GM21390 (cell line): ENCODE data around the gene RGMA.
"Not testable (repeated sequence)": the region's sequence is repeated elsewhere in the genome, so short reads cannot be mapped to it uniquely, and the experiment has no call there.

Experiments
- ATAC-seq: cut with Tn5 transposase; IDR thresholded peaks from one replicate; pipeline ENCODE4 v1.9.1; 2021; ENCODE audit not compliant: unreplicated experiment

Gene RGMA

GRCh38 chr15:93035953-93036810 lies 52.8 kb downstream of the RGMA start:
- ATAC-seq: no peak

DNA sequence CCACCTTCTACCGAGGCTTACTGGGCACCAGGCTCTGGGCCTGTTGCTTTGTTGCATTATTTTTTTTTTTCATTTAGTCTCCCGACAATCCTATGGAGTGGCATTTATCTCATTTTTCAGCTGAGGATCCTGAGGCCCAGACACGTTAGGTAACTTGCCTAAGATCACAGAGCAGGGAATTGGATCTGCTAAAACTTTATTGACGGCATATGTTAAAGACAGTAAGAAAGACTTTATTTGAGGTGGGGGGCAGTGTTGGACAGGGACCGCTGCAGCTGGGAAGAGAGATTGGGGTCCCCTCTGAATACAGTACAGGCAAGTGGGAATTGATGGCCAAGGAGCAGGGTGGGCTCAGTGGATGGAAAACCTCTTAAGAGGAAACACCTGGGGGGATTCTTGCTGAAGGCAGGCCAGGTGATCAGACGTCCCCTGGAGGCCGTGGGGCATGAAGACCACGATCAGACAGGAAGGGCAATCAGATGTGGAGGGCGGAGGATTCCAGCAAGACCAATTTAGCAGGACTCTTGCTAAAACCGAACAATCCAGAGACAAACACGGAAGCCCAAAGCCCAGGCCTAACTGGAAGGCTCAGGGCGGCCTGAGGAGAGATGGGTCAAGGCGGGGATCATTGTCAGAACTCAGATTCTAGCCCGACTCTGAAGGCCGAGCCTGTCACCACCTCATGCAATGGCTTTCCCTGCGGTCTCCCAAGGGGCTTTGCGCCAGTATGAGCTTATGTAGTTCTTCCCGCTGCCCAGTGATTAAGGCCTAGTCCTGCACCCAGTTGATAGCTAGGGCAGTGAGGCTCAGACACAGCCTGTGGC lies 53.7 kb downstream of the RGMA start:
- ATAC-seq: no peak

DNA sequence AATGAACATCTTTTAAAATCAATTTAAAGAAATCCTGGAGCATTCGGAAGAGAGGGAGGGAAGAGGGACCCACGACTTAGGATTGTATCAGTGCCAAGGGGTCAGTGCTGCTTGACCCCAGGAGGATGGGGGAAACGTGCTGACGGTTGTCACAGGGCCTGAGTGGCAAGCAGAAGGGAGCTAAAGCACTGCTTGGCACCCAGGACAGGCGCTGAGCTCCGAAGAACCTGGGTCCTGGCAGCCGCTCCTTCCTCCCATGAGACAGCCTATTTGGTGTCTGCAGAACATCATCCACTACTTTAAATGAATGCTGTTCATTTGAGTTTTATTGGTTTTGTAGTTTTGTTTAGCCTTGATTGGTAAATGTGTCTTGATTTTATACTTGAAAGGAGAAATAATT lies 54.5 kb downstream of the RGMA start:
- ATAC-seq: no peak

- ATAC-seq: no peak
Measured at GRCh38 chr15:93033434-93034045, 55.5 kb downstream of the RGMA start.

DNA sequence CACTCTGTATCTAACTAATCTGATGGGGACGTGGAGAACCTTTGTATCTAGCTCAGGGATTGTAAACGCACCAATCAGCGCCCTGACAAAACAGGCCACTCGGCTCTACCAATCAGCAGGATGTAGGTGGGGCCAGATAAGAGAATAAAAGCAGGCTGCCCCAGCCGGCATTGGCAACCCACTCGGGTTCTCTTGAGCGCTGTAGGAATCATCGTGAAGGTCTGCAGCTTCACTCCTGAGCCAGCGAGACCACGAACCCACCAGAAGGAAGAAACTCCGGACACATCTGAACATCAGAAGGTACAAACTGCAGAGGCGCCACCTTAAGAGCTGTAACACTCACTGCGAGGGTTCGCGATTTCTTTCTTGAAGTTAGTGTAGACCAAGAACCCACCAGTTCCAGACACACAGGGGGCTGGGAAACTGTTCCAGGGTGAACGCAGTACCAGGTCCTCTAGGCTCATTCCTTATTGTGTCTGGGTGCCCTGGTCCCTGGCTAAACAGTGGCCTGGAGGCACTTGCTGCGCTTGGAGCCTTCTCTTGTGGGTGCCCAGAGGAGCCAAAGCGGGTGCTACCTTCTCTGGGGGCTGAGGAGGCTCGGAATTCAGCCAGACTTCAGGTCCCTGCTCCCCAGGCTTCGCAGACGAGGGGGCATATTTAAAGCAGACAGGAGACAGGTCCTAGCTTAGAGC lies 56.4 kb downstream of the RGMA start:
- not testable (repeated sequence) for ATAC-seq

DNA sequence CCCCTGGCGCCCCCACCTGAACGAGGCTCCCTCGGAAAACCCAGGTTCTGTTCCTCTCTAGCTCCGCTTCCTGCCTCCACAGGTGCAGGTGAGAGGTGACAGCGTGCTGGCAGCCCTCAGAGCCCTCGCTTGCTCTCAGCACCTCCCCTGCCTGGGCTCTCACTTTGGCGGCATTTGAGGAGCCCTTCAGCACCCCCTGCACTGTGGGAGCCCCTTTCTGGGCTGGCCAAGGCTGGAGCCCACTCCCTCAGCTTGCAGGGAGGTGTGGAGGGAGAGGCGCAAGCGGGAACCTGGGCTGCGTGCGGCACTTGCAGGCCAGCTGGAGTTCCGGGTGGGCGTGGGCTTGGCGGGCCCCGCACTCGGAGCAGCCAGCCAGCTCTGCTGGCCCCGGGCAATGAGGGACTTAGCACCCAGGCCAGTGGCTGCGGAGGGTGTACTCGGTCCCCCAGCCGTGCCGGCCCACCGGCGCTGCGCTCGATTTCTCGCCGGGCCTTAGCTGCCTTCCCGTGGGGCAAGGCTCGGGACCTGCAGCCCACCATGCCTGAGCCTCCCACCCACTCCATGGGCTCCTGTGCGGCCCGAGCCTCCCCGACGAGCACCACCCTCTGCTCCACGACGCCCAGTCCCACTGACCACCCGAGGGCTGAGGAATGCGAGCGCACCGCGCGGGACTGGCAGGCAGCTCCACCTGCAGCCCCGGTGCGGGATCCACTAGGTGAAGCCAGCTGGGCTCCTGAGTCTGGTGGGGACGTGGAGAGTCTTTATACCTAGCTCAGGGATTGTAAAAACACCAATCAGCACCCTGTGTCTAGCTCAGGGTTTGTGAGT lies 57.2 kb downstream of the RGMA start:
- not testable (repeated sequence) for ATAC-seq

DNA sequence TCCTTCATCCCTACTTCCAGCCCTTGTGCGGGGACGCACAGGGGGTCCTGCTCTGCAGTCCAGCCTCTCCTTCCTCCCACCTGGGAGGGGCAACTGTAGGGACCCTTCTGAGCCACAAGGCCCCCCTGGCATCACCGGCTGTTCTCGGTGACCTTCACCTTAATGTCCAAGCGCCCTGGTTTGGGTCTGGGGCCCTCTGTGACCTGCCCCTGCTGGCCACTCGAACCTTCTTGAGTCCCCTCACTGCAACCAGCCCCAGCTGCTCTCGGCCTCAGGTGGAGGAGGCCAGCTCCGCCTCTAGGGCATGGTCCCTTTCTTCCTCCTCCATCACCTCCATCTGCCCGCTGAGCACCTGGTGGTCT lies 57.9 kb downstream of the RGMA start:
- ATAC-seq: no peak

DNA sequence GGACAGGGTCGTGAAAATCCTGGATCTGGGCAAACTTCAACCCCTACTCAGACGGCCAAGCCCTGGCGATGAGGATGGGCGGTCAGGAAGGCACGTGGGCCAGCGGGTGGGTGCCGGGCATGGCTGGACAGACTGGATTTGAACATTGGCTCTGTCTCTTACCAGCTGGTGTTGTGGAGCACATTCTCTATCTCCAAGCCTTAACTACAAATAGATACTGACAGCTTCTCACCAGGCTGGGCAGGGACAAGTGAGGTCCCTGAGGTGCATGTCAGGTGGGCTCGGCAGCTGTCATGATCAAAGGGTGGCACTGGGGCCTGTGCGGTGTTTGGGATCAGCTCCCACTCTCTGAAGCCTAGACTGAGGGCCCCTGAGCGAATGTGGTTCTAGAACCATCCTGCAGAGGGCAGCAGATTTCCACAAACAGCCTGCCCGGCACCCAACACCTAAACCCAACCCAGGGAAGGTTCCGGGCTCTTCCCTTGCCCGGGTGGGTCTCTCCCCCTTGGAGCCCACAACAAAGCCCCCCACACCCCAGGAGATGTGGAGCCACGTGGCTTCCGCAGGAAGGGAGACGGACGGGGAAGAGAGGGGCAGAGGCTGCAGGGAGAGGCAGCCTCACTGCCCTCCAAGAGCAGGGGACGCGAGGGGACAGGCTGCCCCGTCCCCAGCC lies 58.4 kb downstream of the RGMA start:
- peak; percentile 92 for ATAC-seq

DNA sequence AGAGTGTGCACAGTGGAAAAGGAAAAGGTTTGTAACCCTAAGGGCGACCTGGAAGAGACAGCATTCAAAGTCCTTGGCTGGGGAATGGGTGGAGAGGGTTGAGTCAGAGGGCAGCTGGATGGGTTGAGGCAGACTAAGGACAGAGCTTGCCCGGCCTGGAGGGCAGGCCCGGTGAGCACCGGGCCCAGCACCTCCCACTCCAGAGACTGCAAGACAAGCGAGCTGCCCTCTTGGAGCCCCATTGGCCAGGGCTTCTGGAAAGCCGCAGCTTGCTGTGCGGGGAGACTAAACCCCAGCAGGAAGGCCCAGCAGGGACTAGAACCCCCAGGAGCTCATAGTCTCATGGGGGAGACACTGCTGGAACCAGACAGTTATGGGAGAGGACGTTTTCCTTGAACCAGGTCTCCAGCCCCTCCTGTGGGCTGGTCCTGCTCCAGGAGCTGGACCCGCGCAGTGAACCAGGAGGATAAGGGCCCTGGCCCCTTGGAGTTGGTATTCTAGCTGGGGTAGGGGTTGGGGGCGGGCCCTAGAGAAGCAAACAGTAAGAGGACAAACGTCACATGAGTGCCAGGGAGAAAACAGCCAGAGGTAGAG lies 59.1 kb downstream of the RGMA start:
- ATAC-seq: no peak

GRCh38 chr15:93029214-93029835 lies 59.7 kb downstream of the RGMA start:
- no peak for ATAC-seq

- no peak for ATAC-seq
Measured at GRCh38 chr15:93028632-93029213, 60.3 kb downstream of the RGMA start.

GRCh38 chr15:93028111-93028631 lies 60.8 kb downstream of the RGMA start:
- ATAC-seq: no peak

DNA sequence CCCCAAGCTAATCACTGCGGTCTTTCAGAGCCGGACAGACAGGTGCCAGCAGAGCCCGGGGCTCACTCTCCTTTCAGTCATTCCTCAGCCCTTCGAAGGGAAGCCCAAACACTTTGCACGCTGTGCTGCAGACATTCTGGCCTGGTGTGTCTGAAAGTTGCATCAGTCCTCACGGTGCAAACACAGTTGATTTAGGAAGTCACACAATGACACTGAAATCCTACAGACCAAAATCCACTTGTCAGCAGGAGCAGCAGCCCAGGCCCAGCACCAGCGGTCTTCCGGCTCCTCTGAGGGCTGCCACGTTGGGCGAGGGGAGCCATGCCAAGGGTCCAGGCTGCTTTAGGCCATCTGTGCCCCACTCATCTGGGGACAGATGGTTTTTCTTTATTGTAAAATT lies 61.6 kb downstream of the RGMA start:
- ATAC-seq: no peak

GRCh38 chr15:93026380-93026817 lies 62.6 kb downstream of the RGMA start:
- no peak for ATAC-seq

GRCh38 chr15:93025625-93025982 lies 63.4 kb downstream of the RGMA start:
- ATAC-seq: no peak

GRCh38 chr15:93024716-93025624 lies 64.0 kb downstream of the RGMA start:
- no peak for ATAC-seq

DNA sequence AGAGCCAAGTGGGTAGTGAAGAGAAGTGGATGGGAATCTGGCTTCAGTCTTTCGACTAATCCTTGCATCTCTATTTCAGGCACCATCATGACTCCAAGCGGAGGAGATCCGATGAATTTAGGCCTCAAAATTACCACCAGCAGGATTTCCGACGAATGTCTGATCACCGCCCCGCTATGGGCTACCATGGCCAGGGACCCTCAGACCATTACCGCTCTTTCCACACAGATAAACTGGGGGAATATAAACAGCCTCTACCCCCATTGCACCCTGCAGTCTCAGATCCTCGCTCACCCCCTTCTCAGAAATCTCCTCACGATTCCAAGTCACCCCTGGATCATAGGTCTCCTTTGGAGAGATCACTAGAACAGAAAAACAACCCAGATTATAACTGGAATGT lies 64.7 kb downstream of the RGMA start:
- ATAC-seq: no peak
